Measurements from ENCODE around the gene IL16. TPM values are rescaled to one million over a fixed set of nuclear protein-coding genes. Genes with fewer than 3 reads are reported as not detected.

Gene IL16
- total RNA-seq, 3 donors from 2014 or later (not counting 1 experiment from before 2014, with no cell fraction given) = 98.1 to 153 (median 114) TPM

DNA sequence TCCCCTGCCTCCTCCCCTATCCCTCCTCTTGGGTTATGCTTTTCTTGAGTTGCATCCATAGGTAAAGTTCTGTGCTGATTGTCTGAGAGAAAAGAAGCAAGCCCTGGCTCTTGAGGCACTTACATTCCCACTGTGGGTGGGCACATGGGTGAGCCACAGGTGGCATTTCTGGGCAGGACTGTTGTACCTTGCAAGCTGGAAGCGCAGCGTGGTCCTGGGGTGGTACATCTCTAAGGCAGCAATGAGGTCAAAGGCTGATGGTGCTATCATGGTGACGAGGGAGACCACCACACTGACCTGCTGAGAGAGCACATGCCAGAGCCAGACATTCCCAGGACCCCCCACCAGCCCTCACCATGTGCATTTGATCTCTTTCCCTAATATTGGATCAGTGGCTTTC, 152.6 kb downstream of the IL16 start:
- Histone ChIP-seq H3K27ac (ENCODE audit: low read length) (no peak overlapping the region), H3K36me3 (ENCODE audit: control insufficient read depth, insufficient read depth, low read length) (no peaks in the 10 kb centered on the region), H3K27me3 (ENCODE audit: control insufficient read depth, insufficient read depth, low read length) (no peaks in the 10 kb centered on the region), H3K4me3 (ENCODE audit: low read length) (no peak overlapping the region), H3K9me3 (ENCODE audit: control insufficient read depth, insufficient read depth, low read length) (no peaks in the 10 kb centered on the region), H3K4me1 (ENCODE audit: control insufficient read depth, insufficient read depth, low read length) (no peaks in the 10 kb centered on the region)
- DNase-seq = no peak
- H3K27ac Mint-ChIP-seq = no peak overlapping the region
- 92% methylated on average over 3 of the region's 3 CpGs for WGBS (ENCODE audit: insufficient coverage)
- peaks cover 0 to 6% of the 10 kb centered on the region in 2 donors for H3K27me3 Mint-ChIP-seq (ENCODE audit: low read depth in 2 of 2)
- H3K4me3 Mint-ChIP-seq = no peak overlapping the region
- peaks cover 5% of the 10 kb centered on the region in 2 donors for H3K4me1 Mint-ChIP-seq
- ATAC-seq = no peak
- TF ChIP-seq, protein P1, sequence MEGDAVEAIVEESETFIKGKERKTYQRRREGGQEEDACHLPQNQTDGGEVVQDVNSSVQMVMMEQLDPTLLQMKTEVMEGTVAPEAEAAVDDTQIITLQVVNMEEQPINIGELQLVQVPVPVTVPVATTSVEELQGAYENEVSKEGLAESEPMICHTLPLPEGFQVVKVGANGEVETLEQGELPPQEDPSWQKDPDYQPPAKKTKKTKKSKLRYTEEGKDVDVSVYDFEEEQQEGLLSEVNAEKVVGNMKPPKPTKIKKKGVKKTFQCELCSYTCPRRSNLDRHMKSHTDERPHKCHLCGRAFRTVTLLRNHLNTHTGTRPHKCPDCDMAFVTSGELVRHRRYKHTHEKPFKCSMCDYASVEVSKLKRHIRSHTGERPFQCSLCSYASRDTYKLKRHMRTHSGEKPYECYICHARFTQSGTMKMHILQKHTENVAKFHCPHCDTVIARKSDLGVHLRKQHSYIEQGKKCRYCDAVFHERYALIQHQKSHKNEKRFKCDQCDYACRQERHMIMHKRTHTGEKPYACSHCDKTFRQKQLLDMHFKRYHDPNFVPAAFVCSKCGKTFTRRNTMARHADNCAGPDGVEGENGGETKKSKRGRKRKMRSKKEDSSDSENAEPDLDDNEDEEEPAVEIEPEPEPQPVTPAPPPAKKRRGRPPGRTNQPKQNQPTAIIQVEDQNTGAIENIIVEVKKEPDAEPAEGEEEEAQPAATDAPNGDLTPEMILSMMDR (IDR thresholded peaks at IDR 0.05) = no peak
- no peaks in the 10 kb centered on the region for H3K36me3 Mint-ChIP-seq
- intact Hi-C loops (cut with micrococcal nuclease) = loop anchor here (10.0 kb wide), 1 partner anchor 56 kb away; no protein-coding TSS in a partner anchor
- no peaks in the 10 kb centered on the region for H3K9me3 Mint-ChIP-seq

DNA sequence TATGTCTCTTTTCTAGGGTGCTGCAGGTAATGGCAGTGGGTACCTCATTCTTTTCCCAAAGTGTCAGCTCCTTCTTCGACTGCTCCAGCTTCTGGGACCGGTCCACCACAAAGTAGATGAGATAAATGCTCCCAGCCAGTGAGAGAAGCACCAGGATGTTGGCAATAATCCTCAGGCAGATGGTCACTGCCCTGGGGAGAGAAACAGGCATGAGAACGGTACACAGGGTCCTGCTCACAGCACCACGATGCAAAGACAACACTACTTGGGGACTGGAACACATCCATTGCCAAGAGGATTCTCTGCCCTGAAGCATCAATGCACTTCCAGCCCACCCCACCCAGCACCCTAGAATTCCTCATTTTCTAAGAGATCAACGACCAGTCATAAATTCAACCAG, 155.0 kb downstream of the IL16 start:
- intact Hi-C loops (cut with micrococcal nuclease) = no loop called here
- no peaks in the 10 kb centered on the region for H3K9me3 Mint-ChIP-seq
- Histone ChIP-seq H3K4me1 (ENCODE audit: control insufficient read depth, insufficient read depth, low read length) (no peaks in the 10 kb centered on the region), H3K36me3 (ENCODE audit: control insufficient read depth, insufficient read depth, low read length) (no peaks in the 10 kb centered on the region), H3K9me3 (ENCODE audit: control insufficient read depth, insufficient read depth, low read length) (no peaks in the 10 kb centered on the region), H3K27ac (ENCODE audit: low read length) (no peak overlapping the region), H3K27me3 (ENCODE audit: control insufficient read depth, insufficient read depth, low read length) (no peaks in the 10 kb centered on the region), H3K4me3 (ENCODE audit: low read length) (no peak overlapping the region)
- no peaks in the 10 kb centered on the region for H3K36me3 Mint-ChIP-seq
- TF ChIP-seq, protein P1 (IDR thresholded peaks at IDR 0.05) = no peak
- no peak for ATAC-seq
- WGBS (ENCODE audit: insufficient coverage) = 86% methylated on average over 5 of the region's 5 CpGs
- peaks cover 5% of the 10 kb centered on the region in 2 donors for H3K4me1 Mint-ChIP-seq
- no peak overlapping the region for H3K4me3 Mint-ChIP-seq
- DNase-seq = no peak
- no peak overlapping the region for H3K27ac Mint-ChIP-seq
- peaks cover 0 to 3% of the 10 kb centered on the region in 2 donors for H3K27me3 Mint-ChIP-seq (ENCODE audit: low read depth in 2 of 2)

DNA sequence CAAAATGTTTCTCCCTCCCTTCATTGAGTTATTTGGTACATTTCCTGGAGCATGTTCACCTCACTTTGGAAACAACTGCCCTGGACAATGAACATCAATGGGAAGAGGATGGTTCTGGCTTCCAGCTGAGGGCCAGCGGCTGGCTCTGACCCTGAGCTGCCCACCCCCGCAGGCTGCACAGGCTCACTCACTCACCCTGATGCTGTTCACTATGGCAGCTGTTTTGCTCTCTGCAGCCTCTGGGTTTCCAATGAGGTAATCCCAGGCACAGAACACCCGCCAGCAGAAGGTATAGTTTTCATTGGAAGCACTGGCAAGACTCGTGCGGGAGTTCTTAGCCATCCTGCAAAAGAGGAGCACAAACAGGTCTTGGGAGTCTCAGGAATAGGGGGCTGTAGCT, 159.6 kb downstream of the IL16 start:
- WGBS (ENCODE audit: insufficient coverage) = 96% methylated on average over 5 of the region's 5 CpGs
- intact Hi-C loops (cut with micrococcal nuclease) = no loop called here
- peaks cover 5 to 14% of the 10 kb centered on the region in 2 donors for H3K27me3 Mint-ChIP-seq (ENCODE audit: low read depth in 2 of 2)
- Histone ChIP-seq H3K9me3 (ENCODE audit: control insufficient read depth, insufficient read depth, low read length) (no peaks in the 10 kb centered on the region), H3K36me3 (ENCODE audit: control insufficient read depth, insufficient read depth, low read length) (no peaks in the 10 kb centered on the region), H3K4me1 (ENCODE audit: control insufficient read depth, insufficient read depth, low read length) (no peaks in the 10 kb centered on the region), H3K27ac (ENCODE audit: low read length) (no peak overlapping the region), H3K4me3 (ENCODE audit: low read length) (no peak overlapping the region), H3K27me3 (ENCODE audit: control insufficient read depth, insufficient read depth, low read length) (no peaks in the 10 kb centered on the region)
- ATAC-seq (no peak), DNase-seq (no peak)
- TF ChIP-seq, protein P1 (IDR thresholded peaks at IDR 0.05) = no peak
- H3K36me3 Mint-ChIP-seq = no peaks in the 10 kb centered on the region
- H3K27ac Mint-ChIP-seq = no peak overlapping the region
- H3K4me1 Mint-ChIP-seq = no peaks in the 10 kb centered on the region
- no peaks in the 10 kb centered on the region for H3K9me3 Mint-ChIP-seq
- no peak overlapping the region for H3K4me3 Mint-ChIP-seq

DNA sequence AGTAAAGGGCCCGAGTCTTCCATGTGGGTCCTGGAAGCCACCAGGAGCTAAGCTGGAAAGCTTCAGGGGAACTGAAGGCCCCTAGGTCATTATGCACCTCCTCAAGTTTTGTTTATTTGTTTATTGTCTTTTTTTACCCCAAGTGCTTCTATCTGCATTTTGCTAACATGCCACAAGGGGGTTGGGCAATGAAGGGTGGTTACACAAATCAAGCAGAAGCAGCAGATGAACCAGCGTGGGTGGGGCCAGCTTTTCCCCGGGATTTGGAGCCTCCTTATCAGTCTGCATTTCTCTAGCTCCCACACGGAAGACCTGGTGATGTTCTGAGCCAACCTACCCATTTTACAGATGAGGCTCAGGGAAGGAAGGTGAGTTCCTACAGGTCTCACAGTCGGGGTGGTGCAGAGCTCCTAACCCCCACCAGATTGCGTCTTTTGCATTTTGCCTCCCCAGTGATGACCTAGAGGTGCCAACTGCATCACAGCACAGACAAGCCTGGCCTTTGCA, 160.6 kb downstream of the IL16 start:
- Mint-ChIP-seq H3K27ac (no peak overlapping the region), H3K27me3 (ENCODE audit: low read depth in 2 of 2) (peaks cover 5 to 14% of the 10 kb centered on the region in 2 donors), H3K4me1 (no peaks in the 10 kb centered on the region), H3K4me3 (no peak overlapping the region), H3K9me3 (no peaks in the 10 kb centered on the region), H3K36me3 (no peaks in the 10 kb centered on the region)
- Histone ChIP-seq H3K27ac (ENCODE audit: low read length) (no peak overlapping the region), H3K4me1 (ENCODE audit: control insufficient read depth, insufficient read depth, low read length) (no peaks in the 10 kb centered on the region), H3K36me3 (ENCODE audit: control insufficient read depth, insufficient read depth, low read length) (no peaks in the 10 kb centered on the region), H3K9me3 (ENCODE audit: control insufficient read depth, insufficient read depth, low read length) (no peaks in the 10 kb centered on the region), H3K4me3 (ENCODE audit: low read length) (no peak overlapping the region), H3K27me3 (ENCODE audit: control insufficient read depth, insufficient read depth, low read length) (no peaks in the 10 kb centered on the region)
- no peak for ATAC-seq
- TF ChIP-seq, protein P1 (IDR thresholded peaks at IDR 0.05) = no peak
- no peak for DNase-seq
- WGBS (ENCODE audit: insufficient coverage) = 81% methylated on average over 6 of the region's 6 CpGs
- intact Hi-C loops (cut with micrococcal nuclease) = no loop called here

Data from natural killer cell (primary cell).